ENCODE data around the gene FAR1.

Gene FAR1

GRCh38 chr11:13672576-13673210 is 4.2 kb downstream of the FAR1 start:
- DNase-seq = no peak

GRCh38 chr11:13674799-13675509 is 6.5 kb downstream of the FAR1 start:
- DNase-seq = no peak

DNA sequence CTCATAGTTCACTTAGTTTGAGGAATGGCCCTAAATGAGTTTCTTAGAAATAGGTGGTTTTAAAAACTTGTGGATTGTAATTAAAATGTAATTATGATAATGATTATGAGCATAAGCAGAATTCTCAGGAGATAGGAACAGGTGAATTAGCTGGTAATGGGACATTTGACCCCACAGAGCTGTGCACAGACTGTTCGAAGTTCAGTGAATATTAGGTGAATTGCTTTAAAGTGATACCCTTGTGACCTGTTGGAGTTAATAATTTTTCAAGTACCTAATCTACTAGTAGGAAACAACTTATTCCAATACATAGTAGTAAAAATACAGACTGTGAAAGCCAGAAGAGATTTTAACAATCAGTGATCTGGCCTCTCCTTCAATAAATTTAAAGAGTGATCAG is 8.1 kb downstream of the FAR1 start:
- no peak for DNase-seq

- no peak for DNase-seq
These were observed 11.3 kb downstream of the FAR1 start for GRCh38 chr11:13679768-13680167.

- DNase-seq = no peak
These were observed 12.2 kb downstream of the FAR1 start for GRCh38 chr11:13680501-13681264.

GRCh38 chr11:13681446-13681845 is 13.0 kb downstream of the FAR1 start:
- no peak for DNase-seq

DNA sequence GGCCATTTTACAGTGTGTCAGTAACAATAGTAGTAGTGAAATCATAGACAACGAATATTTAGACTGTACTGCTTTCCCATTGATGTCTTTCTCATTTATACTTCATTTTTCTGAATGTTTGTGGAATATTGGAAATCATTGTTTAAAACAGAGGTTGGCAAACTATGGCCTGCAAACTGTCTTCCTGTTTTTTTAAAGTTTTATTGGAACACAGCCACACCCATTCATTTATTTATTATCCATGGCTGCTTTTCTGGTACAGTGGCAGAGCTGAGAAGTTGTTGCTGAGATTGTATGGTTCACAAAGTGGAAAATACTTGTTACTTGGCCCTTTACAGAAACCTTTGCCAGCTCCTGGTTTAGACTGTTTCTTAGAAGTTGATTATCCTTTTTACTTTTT is 13.7 kb downstream of the FAR1 start:
- DNase-seq = no peak

GRCh38 chr11:13685461-13686108 is 17.1 kb downstream of the FAR1 start:
- no peak for DNase-seq

DNA sequence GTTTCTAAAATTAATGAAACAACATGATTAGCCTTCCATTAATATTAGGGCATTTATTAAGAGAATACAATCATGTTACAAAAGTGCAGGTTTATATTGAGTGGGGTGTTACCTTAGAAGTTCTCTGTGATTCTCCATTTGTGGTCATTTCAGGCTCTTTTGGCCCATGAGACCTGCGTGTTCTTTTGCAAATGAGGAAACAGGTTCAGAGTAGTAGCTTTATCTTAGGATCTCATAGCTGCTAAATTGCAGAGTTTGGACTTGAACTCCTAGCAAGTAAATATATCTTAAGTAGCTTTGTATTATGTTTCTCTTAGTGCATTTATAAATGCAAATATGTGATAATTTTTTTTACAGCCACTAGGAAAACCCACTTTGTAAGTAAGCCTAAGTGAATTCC is 18.3 kb downstream of the FAR1 start:
- DNase-seq = no peak

DNA sequence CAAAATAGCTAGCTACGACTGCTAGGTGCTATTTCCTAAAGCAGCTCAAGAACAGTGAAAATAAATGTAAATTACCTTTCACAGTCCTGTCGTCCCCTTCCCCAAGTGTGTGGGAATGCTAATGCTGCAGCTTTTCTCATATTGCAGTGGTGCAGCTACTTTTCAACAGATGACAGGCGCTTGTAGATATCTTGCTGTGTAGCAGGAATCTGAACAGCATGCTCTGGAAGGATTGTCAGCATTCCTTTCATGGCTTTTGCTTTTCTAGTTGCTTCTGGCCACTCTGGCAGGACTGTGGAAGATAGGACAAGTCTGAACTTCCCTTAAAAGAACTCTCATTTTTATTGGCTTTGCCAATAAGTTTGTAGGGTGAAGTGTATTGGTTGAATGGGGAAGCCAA is 18.8 kb downstream of the FAR1 start:
- no peak for DNase-seq

GRCh38 chr11:13691286-13691899 is 22.9 kb downstream of the FAR1 start:
- DNase-seq = no peak

GRCh38 chr11:13692172-13692571 is 23.7 kb downstream of the FAR1 start:
- DNase-seq = no peak

DNA sequence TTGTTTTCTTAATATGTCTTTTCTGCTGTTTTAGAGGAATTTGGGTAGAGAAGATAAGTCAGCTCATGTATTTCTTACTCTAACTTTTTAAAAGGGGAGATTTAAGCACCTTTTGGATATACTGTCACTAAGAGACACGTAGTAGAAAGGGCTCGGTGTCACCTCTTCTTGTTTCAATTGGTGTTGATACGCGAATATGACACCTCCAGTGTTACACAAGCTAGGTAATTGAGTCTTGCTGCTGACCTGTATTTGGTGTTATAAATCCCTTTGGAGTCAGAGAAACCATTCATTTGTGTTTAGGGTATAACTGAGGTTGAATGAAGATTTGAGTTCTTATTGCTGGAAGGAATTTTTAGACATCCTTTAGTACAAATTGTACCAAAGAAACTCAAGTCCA is 25.6 kb downstream of the FAR1 start:
- no peak for DNase-seq

GRCh38 chr11:13695886-13696285 is 27.4 kb downstream of the FAR1 start:
- no peak for DNase-seq

DNA sequence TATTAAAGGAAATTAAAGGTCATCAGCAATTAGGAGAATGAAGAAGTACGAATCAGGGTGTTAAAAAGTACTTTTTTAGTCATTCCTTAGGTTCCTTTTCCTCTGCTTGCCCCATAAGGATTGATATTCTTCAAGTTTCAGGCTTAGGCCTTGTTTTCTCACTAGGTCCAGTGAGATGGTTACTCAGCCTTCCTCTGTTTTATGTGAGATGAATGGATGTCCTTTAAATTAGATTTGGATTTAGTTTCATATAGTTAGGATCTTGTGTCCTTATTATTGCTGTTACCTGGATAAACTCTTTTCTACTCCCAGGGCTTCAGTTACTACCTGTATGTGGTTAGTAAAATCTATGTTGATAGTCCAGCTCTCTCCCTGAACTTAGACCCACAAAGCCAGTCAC is 29.2 kb downstream of the FAR1 start:
- no peak for DNase-seq

DNA sequence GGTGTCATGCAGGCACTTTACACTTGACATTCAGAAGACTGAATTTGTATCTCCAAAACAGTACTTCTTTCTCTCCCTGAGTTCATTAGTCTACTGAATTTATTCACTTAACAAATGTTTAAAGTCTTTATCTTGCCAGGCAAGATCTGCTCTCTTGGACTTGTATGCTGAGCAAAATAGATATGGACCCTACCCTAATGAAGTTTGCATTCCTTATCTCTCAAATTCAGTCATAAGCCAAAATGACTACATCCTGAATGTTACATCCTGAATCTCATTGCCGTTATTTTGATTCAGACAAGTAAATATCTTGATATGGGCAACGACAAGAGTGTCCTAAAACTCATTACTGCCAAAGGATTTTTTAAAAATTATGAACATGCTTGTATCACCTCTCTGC is 29.7 kb downstream of the FAR1 start:
- no peak for DNase-seq

GRCh38 chr11:13699041-13699440 is 30.6 kb downstream of the FAR1 start:
- DNase-seq = no peak

DNA sequence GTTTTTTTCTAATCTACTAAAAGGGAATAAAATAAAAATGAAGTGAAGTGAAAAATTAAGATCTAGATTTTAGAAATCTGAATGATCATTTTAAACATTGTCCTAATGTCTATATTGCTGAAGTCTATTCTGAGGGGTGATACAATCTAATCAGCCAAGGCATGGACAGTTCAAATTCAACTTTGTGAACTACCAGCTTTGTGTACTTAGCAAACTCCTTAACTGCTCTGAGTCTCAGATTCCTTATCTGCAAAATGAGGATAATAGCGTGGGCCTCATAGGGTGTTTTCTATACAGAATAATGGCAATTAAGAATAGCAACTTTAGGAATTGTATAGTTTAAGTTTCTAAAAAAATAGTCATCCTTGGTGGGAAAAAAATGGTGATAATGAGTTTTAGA is 31.4 kb downstream of the FAR1 start:
- DNase-seq = no peak

- no peak for DNase-seq
These were observed 33.0 kb downstream of the FAR1 start for GRCh38 chr11:13701506-13701905.

DNA sequence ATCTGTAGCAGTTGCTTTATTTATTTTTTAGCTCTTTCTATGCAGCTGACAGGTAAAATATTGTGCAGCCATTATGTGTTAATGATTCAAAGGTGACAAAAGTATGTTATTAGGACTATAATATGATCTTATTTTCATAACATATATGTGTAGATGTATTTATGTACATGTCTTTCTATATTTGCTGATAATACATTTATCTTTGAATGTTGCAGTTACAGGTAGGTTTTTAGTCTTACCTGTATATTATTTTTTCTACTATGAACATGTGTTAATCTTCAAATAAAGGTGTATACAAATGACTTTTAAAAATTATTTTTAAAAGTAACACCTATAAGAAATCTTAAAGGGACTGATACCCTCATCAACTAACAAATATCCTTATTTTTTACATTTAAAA is 33.6 kb downstream of the FAR1 start:
- no peak for DNase-seq

DNA sequence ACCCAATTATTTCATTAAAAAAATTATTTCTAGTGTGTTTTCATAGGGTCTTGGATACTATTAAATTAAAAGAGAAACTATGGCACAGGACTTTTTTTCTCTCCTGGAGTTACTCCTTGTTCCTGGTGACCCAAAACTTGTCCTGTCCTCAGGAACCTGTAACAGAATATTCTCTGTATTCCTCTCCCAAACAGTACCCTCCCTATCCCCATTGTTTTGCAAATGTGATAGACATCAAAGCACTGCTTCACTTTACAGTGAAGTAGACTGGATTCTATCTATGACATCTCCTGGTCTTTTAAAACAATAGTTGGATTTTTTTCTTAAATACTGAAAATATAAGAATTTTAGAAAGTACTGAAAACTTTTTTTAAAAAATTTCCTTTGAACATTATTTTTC is 37.2 kb downstream of the FAR1 start:
- no peak for DNase-seq

DNA sequence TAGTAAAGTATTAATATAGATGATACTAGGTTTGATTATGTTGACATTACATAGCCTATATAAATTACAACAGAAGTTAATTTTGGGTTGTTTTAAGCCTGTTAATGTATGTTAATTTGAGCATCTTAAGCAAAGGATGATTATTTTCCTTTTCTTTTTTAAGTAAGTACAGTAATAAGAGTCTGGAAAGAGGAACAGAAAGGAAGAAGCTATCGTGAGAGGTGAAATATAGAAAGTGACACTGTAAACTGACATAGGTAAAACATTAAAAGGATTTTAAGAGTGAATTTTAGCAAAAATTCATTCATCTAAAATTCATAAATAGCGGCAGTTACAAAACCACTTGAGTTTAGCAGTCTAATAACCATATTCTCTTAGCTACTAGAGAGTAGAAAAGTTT is 45.5 kb downstream of the FAR1 start:
- no peak for DNase-seq

DNA sequence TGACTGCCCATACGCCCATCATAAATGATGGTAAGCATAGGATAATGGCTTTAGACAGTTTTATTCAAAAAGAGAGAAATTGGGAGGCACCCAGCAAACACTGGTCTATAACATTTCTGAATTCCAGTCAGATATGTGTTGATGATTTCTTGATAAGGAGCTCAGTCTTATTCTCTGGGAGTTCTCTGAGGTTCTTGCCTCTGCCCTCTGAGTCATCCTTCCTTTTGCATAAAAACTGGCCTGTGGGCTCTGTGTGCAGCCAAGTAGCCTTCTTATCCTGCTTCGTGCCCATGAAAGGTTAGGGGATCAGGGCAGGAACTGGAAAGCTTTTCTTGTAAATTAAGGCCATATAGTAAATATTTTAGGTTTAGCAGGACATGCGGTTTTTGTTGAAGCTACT is 48.9 kb downstream of the FAR1 start:
- no peak for DNase-seq
